Glutamatergic neuron (in vitro differentiated cells): ENCODE data around the gene TMED8. TPM values are rescaled to one million over a fixed set of nuclear protein-coding genes. Genes with fewer than 3 reads are reported as not detected.

Source experiments
- DNase-seq: peaks from one replicate; pipeline ENCODE4 v3.0.0; 2022
- H3K27ac Mint-ChIP-seq: one replicate; pipeline ENCODE4 v1.8.0; 2020; ENCODE audit warnings: mild to moderate bottlenecking, mixed read lengths, inconsistent platforms; ENCODE audit not compliant: unreplicated experiment
- H3K27me3 Mint-ChIP-seq: one replicate; pipeline ENCODE4 v1.8.0; 2020; ENCODE audit warnings: mild to moderate bottlenecking, moderate library complexity, mixed read lengths, inconsistent platforms; ENCODE audit not compliant: unreplicated experiment
- H3K36me3 Mint-ChIP-seq: one replicate; pipeline ENCODE4 v1.8.0; 2020; ENCODE audit warnings: mild to moderate bottlenecking, mixed read lengths, inconsistent platforms; ENCODE audit not compliant: unreplicated experiment
- H3K4me1 Mint-ChIP-seq: one replicate; pipeline ENCODE4 v1.8.0; 2020; ENCODE audit warnings: mild to moderate bottlenecking, low read depth, mixed read lengths, inconsistent platforms; ENCODE audit not compliant: unreplicated experiment
- H3K4me3 Mint-ChIP-seq: one replicate; pipeline ENCODE4 v1.8.0; 2020; ENCODE audit warnings: mild to moderate bottlenecking, mixed read lengths, inconsistent platforms; ENCODE audit not compliant: unreplicated experiment
- H3K9me3 Mint-ChIP-seq: one replicate; pipeline ENCODE4 v1.8.0; 2020; ENCODE audit warnings: mild to moderate bottlenecking, moderate library complexity, mixed read lengths, inconsistent platforms; ENCODE audit not compliant: unreplicated experiment
- total RNA-seq: library from RNA; stranded (reverse); fragmentation: NEBNext Ultra II Directional; extraction: Animal tissue kit (Norgen Biotek cat#: 25700); gene quantifications from one replicate; pipeline ENCODE4 v1.2.1, GENCODE V29; 2021; ENCODE audit not compliant: unreplicated experiment
- TF ChIP-seq, protein P1 (sequence below): fragments of 200-600 bp; sonication (generic); IDR thresholded peaks from one replicate; pipeline ENCODE4 v1.5.0; 2021; ENCODE audit not compliant: partially characterized antibody, unreplicated experiment

Gene TMED8
- total RNA-seq, 1 donor from 2014 or later = 9.8 TPM

DNA sequence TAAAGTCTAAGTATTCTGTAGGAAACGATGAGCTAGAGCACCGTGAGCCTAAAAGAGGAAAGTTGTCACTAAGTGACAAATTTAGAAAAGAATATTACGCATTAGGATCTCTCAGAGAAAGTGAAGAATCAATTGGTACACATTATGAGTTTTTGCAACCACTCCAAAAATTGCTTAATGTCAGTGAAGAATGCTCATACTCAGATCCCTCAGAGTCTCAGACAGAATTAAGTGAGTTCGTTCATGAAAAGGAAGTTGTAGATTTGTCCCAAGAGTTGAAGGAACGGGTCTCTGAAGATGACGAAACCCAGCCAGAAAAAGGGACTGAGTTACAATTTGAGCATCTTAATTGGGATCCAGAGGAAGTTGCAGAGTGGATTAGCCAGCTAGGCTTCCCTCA, 1.8 kb upstream of the TMED8 start:
- Mint-ChIP-seq H3K4me3 (no peak overlapping the region), H3K36me3 (no peaks in the 10 kb centered on the region), H3K27me3 (no peaks in the 10 kb centered on the region), H3K9me3 (no peaks in the 10 kb centered on the region), H3K4me1 (peaks cover 4% of the 10 kb centered on the region), H3K27ac (no peak overlapping the region)
- TF ChIP-seq, protein P1, sequence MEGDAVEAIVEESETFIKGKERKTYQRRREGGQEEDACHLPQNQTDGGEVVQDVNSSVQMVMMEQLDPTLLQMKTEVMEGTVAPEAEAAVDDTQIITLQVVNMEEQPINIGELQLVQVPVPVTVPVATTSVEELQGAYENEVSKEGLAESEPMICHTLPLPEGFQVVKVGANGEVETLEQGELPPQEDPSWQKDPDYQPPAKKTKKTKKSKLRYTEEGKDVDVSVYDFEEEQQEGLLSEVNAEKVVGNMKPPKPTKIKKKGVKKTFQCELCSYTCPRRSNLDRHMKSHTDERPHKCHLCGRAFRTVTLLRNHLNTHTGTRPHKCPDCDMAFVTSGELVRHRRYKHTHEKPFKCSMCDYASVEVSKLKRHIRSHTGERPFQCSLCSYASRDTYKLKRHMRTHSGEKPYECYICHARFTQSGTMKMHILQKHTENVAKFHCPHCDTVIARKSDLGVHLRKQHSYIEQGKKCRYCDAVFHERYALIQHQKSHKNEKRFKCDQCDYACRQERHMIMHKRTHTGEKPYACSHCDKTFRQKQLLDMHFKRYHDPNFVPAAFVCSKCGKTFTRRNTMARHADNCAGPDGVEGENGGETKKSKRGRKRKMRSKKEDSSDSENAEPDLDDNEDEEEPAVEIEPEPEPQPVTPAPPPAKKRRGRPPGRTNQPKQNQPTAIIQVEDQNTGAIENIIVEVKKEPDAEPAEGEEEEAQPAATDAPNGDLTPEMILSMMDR = no peak
- DNase-seq = no peak

DNA sequence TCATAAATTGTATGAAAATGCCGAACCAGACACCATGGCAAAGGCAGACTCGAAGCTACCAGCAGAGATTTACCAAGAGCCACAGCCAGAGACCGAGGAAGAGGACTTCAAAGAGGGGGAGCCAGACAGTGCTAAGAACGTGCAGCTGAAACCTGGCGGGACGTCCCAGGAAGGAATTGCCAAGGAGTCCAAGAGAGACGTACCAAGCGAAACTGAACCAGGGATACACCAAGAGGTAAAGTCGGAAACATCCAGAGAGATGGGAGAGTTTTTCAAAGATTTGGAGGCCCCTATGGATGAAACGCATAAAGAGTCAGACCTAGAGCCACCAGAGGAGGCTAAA, 579 bp upstream of the TMED8 start:
- H3K36me3 Mint-ChIP-seq = no peaks in the 10 kb centered on the region
- H3K27me3 Mint-ChIP-seq = no peaks in the 10 kb centered on the region
- peaks cover 6% of the 10 kb centered on the region for H3K4me1 Mint-ChIP-seq
- no peak overlapping the region for H3K4me3 Mint-ChIP-seq
- no peak overlapping the region for H3K27ac Mint-ChIP-seq
- no peaks in the 10 kb centered on the region for H3K9me3 Mint-ChIP-seq
- TF ChIP-seq, protein P1 = no peak
- DNase-seq = no peak

DNA sequence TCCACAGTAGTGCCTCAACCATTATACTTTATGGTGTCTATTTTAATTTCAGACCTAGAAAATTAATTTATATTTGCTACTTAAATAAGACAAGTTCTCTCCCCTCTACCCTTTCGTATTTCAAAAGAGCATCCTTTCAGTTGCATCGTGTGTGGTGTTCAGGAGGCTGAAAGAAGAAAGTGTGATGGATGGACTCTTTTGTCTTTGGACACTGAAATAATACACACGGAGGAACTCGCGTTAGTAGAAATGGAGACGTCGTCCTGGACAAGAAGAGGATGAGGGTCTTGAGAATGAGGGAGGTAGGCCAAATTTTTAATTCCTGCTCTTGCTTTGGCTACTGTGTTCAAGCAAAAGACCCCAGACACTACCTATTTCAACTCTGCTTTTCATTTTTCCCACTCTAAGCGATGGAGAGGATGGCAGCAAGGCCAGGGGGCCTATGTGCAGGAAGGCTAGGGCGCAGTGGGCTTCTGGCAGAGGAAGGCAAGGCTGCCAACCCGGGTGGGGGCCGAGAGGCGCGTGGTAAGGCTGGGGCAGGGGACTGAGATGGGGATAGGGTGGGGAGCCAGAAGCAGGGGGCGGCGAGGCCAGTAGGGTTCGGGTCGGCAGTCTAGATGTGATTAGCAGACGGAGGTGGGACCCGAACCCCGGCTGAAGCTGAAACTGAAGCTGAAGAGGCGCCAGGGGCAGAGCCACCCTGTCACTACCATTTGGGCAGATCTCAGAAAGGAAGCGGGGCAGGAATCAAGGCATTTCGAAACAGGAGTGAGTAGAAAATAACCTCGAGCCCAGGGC, 722 bp downstream of the TMED8 start:
- Mint-ChIP-seq H3K4me1 (peaks cover 8% of the 10 kb centered on the region), H3K27me3 (no peaks in the 10 kb centered on the region), H3K4me3 (peak overlapping the region; percentile 92), H3K27ac (peak overlapping the region; percentile 90), H3K36me3 (no peaks in the 10 kb centered on the region), H3K9me3 (no peaks in the 10 kb centered on the region)
- peak; percentile 34 for DNase-seq
- TF ChIP-seq, protein P1 = no peak

DNA sequence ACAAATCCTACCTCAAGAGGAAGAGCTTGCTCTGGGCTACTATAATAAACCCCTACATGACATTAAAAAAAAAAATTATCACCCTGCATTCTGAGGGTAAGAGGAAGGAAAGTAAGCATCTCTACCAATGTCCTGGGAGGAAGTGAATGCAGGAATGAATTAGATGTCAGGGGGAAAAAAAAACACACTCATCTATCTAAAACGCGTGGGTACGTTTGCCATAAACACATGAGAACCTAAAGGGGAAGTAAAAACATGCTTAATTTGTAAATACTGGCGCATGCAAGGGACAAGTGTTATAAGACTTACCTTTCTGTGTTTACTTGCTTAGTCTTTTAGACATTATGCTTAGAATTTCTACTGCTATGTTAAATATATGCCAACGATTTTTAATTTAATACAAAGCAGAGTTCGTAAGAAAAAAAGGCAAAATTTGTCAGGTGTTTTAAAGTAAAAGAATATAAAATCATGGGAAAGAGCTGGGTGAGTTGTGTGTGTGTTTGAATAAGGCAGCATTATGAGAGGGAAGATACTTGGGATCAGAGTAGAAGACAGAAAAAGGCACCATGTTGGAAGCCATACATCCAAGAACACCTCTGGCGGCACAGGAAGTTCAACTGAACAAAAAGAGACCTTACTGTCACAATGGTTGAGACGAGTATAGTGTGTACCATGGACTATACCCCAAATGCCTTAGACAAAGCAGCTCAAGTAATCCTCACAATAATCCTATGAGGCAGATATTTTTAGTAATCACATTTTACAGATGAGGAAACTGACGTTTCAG, 1.5 kb downstream of the TMED8 start:
- Mint-ChIP-seq H3K27me3 (no peaks in the 10 kb centered on the region), H3K4me1 (peaks cover 8% of the 10 kb centered on the region), H3K4me3 (peak overlapping the region; percentile 69), H3K9me3 (no peaks in the 10 kb centered on the region), H3K36me3 (no peaks in the 10 kb centered on the region), H3K27ac (peak overlapping the region; percentile 28)
- TF ChIP-seq, protein P1 = no peak
- DNase-seq = no peak
